Activated CD4-positive, alpha-beta T cell treated with anti-CD3 and anti-CD28 coated beads for 36 hours (primary cell): ENCODE results near the gene TRDN. TPM values are rescaled to one million over a fixed set of nuclear protein-coding genes. Genes with fewer than 3 reads are reported as not detected.
"Not testable (repeated sequence)": the region's sequence is repeated elsewhere in the genome, so short reads cannot be mapped to it uniquely, and the experiment has no call there.

ENCODE experiments used
- ATAC-seq: fragments of 200-7000 bp; cut with Tn5 transposase; one replicate; pipeline ENCODE4 v1.10.0; 2021; ENCODE audit warnings: mild to moderate bottlenecking, moderate library complexity
- CTCF ChIA-PET: fragments of 350-600 bp; sonication (Branson Sonifier 250); formaldehyde crosslinking; loops from one replicate; lab custom pipeline; 2021; ENCODE audit warnings: antibody characterized with exemption; lab: Charles Lee
- POLR2A ChIA-PET: fragments of 350-600 bp; sonication (Branson Sonifier 250); formaldehyde crosslinking; loops from one replicate; lab custom pipeline; 2021; ENCODE audit warnings: antibody characterized with exemption, inconsistent platforms; lab: Charles Lee
- DNase-seq: peaks from one replicate; pipeline ENCODE4 v3.0.0-alpha.2; 2020
- H3K27ac Mint-ChIP-seq: one replicate; pipeline ENCODE4 v1.8.0; 2021; ENCODE audit warnings: mixed read lengths
- H3K27me3 Mint-ChIP-seq: one replicate; pipeline ENCODE4 v1.8.0; 2021; ENCODE audit warnings: mixed read lengths
- H3K36me3 Mint-ChIP-seq: one replicate; pipeline ENCODE4 v1.8.0; 2021; ENCODE audit warnings: low read depth, mixed read lengths
- H3K4me1 Mint-ChIP-seq: one replicate; pipeline ENCODE4 v1.8.0; 2021; ENCODE audit warnings: mixed read lengths
- H3K4me3 Mint-ChIP-seq: one replicate; pipeline ENCODE4 v1.8.0; 2021; ENCODE audit warnings: mild to moderate bottlenecking, moderate library complexity, mixed read lengths
- H3K9me3 Mint-ChIP-seq: one replicate; pipeline ENCODE4 v1.8.0; 2021; ENCODE audit warnings: low read depth, mixed read lengths
- intact Hi-C, 2 experiments: fragments of 100-400 bp; cut with DNase I in 1 of 2; cut with micrococcal nuclease in 1 of 2; formaldehyde crosslinking; loops; one replicate each; pipeline versions ENCODE4 v1.14.2 to v1.15.1; 2022 to 2024; cut with DNase I, micrococcal nuclease
- total RNA-seq, 2 experiments: library from RNA; stranded (reverse); gene quantifications; one replicate each; pipeline ENCODE4 v1.2.3, GENCODE V29; 2021

The TRDN gene
- total RNA-seq, 2 experiments from 2014 or later, result not detected

DNA sequence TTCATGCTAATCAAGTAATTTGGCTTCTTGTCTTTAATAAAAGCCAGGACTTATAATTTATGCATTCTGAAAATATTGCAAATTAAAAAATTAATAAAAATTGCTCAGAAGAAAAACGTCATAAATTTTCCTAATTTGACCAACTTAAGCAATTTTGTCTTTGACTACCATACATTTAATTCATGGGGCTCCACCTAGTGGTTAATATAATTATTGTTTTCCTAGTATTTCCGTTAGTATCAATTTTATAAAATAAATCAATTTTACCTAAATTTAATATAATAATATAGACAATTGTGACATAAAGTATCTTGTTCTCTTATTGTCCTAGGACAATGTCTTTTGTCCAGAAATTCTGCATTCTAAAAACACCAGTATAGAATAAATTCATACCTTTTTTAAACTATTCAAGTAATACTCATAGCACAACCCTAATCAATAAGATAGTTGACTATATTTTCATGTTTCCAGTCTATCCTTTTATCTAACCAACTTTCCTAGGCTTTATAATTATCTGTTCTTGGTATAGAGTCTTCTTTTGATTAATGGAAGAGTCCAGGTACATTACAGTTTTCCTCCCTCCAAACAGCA, 319.9 kb downstream of the TRDN start:
- Mint-ChIP-seq H3K4me3 (no peak overlapping the region), H3K27me3 (peaks cover 3% of the 10 kb centered on the region), H3K9me3 (no peaks in the 10 kb centered on the region), H3K36me3 (no peaks in the 10 kb centered on the region), H3K27ac (no peak overlapping the region), H3K4me1 (no peaks in the 10 kb centered on the region)
- intact Hi-C loops, result loop anchor here (1.0 to 5.0 kb wide), 5 partner anchors 370 to 840 kb away; no protein-coding TSS in a partner anchor
- ATAC-seq (no peak), DNase-seq (no peak)
- ChIA-PET CTCF (interaction anchor here (0.7 to 1.3 kb wide), 2 partner anchors 448 to 583 kb away, joined by 3 to 5 read pairs; no protein-coding TSS in a partner anchor), POLR2A (no interaction called here)

GRCh38 chr6:123314459-123314858, 322.3 kb downstream of the TRDN start:
- DNase-seq, H3K27me3 Mint-ChIP-seq, H3K4me1 Mint-ChIP-seq, H3K4me3 Mint-ChIP-seq, H3K27ac Mint-ChIP-seq, POLR2A ChIA-PET, H3K9me3 Mint-ChIP-seq, ATAC-seq, H3K36me3 Mint-ChIP-seq, intact Hi-C loops: not testable (repeated sequence)
- CTCF ChIA-PET, result interaction anchor here (0.7 kb wide), 1 partner anchor 586 kb away, joined by 3 read pairs; no protein-coding TSS in a partner anchor

DNA sequence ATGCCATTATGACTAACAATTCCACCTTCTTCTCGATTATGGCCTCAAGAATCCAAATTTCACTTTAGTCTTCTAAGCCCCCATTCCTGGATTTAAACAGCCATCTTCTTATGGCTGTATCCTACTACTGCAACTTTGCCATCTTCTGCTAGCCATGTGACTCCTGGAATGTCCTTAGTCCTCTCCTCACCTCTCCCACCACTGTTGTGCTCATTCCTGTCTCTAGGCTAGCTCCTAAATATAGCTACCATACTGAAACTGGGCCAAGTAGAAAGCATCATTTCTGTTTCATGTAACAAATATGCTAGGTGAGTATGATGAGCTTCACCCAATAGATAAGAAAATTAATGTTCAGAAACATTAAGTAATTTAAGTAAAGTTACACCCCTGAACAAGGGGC, 327.6 kb downstream of the TRDN start:
- ChIA-PET CTCF (no interaction called here), POLR2A (no interaction called here)
- Mint-ChIP-seq H3K4me3 (no peak overlapping the region), H3K4me1 (no peaks in the 10 kb centered on the region), H3K36me3 (no peaks in the 10 kb centered on the region), H3K27ac (no peak overlapping the region), H3K9me3 (no peaks in the 10 kb centered on the region), H3K27me3 (peaks cover 2% of the 10 kb centered on the region)
- intact Hi-C loops, result no loop called here
- no peak for DNase-seq
- no peak for ATAC-seq

GRCh38 chr6:123306334-123306733, 330.4 kb downstream of the TRDN start:
- ChIA-PET CTCF (interaction anchor here (0.6 kb wide), 1 partner anchor 444 kb away, joined by 3 read pairs; no protein-coding TSS in a partner anchor), POLR2A (no interaction called here)
- DNase-seq, result no peak
- H3K4me1 Mint-ChIP-seq, result no peaks in the 10 kb centered on the region
- H3K36me3 Mint-ChIP-seq, result no peaks in the 10 kb centered on the region
- H3K4me3 Mint-ChIP-seq, result no peak overlapping the region
- peaks cover 2% of the 10 kb centered on the region for H3K27me3 Mint-ChIP-seq
- intact Hi-C loops, result no loop called here
- no peak for ATAC-seq
- no peaks in the 10 kb centered on the region for H3K9me3 Mint-ChIP-seq
- H3K27ac Mint-ChIP-seq, result no peak overlapping the region

DNA sequence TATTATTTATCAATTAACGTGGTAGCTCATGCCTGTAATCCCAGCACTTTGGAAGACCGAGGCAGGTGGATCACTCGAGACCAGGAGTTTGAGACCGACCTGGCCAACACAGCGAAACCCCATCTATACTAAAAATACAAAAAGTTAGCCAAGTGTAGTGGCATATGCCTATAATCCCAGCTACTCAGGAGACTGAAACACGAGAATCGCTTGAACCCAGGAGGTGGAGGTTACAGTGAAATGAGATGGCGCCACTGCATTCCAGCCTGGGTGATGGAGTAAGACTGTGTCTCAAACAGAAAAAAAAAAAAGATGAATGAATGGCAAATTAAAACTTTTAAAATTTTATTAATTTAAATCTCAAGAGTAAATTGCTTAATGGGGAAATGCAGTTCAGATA, 341.1 kb downstream of the TRDN start:
- Mint-ChIP-seq H3K9me3 (peaks cover 2% of the 10 kb centered on the region), H3K4me3 (no peak overlapping the region), H3K4me1 (no peaks in the 10 kb centered on the region), H3K27ac (no peak overlapping the region), H3K27me3 (no peaks in the 10 kb centered on the region), H3K36me3 (no peaks in the 10 kb centered on the region)
- CTCF ChIA-PET, result no interaction called here
- POLR2A ChIA-PET, result no interaction called here
- intact Hi-C loops, result no loop called here
- DNase-seq, result no peak
- no peak for ATAC-seq

- ChIA-PET POLR2A (no interaction called here), CTCF (no interaction called here)
- no peak overlapping the region for H3K4me3 Mint-ChIP-seq
- no peak overlapping the region for H3K27ac Mint-ChIP-seq
- peaks cover 2% of the 10 kb centered on the region for H3K9me3 Mint-ChIP-seq
- H3K36me3 Mint-ChIP-seq, result no peaks in the 10 kb centered on the region
- no peak for DNase-seq
- no peaks in the 10 kb centered on the region for H3K27me3 Mint-ChIP-seq
- ATAC-seq, result no peak
- H3K4me1 Mint-ChIP-seq, result no peaks in the 10 kb centered on the region
- intact Hi-C loops, result no loop called here
Measured at GRCh38 chr6:123295181-123295580, 341.6 kb downstream of the TRDN start.

DNA sequence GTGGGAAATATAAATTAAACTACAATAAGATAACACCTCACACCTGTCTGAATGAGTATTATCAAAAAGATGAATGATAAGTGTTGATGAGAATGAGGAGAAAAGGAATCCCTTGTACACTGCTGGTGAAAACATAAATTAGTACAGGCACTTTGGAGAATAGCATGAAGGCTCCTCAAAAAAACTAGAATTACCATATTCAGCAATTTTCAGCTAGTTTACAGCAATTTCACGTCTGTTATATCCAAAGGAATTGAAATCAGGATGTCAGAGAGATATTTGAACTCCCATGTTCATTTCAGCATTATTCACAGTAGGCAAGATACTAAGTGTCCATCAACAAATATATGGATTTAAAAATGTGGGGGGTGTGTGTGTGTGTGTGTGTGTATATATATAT, 348.1 kb downstream of the TRDN start:
- H3K4me3 Mint-ChIP-seq, result no peak overlapping the region
- DNase-seq (no peak), ATAC-seq (no peak)
- POLR2A ChIA-PET, result no interaction called here
- H3K4me1 Mint-ChIP-seq, result no peaks in the 10 kb centered on the region
- CTCF ChIA-PET, result interaction anchor here (0.6 kb wide), 1 partner anchor 128 kb away, joined by 4 read pairs; no protein-coding TSS in a partner anchor
- peaks cover 5% of the 10 kb centered on the region for H3K9me3 Mint-ChIP-seq
- intact Hi-C loops, result no loop called here
- no peaks in the 10 kb centered on the region for H3K27me3 Mint-ChIP-seq
- H3K27ac Mint-ChIP-seq, result no peak overlapping the region
- no peaks in the 10 kb centered on the region for H3K36me3 Mint-ChIP-seq

DNA sequence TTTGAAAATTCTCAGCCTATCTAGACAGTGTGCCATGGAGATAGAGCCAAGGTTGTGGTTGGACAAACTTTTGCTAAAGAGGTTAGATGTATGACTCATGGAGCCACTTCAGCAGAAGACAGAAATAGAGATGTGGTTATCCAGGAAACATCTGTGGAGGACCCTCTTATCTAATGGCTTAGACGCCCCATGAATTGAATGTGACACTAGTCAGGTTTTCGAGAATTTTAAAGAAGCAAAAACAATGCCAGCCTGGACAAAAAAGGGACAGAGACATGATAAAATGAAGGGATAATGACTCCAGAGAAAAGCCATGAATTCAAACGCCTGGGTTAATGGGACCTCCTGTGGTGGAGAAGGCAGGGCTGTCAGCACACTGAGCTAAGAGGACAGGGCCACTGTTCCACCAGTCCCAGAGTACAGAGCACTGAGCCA, 360.2 kb downstream of the TRDN start:
- intact Hi-C loops, result no loop called here
- ATAC-seq, result no peak
- POLR2A ChIA-PET, result no interaction called here

GRCh38 chr6:123263981-123264380, 372.8 kb downstream of the TRDN start:
- no peak for DNase-seq
- no peaks in the 10 kb centered on the region for H3K27me3 Mint-ChIP-seq
- no peak for ATAC-seq
- H3K36me3 Mint-ChIP-seq, result no peaks in the 10 kb centered on the region
- no peak overlapping the region for H3K27ac Mint-ChIP-seq
- intact Hi-C loops, result no loop called here
- ChIA-PET CTCF (no interaction called here), POLR2A (no interaction called here)
- peaks cover 2% of the 10 kb centered on the region for H3K9me3 Mint-ChIP-seq
- H3K4me1 Mint-ChIP-seq, result no peaks in the 10 kb centered on the region
- no peak overlapping the region for H3K4me3 Mint-ChIP-seq

More for the DNA sequence above, 360.2 kb downstream of the TRDN start:
- DNase-seq, result no peak
- Mint-ChIP-seq H3K27me3 (no peaks in the 10 kb centered on the region), H3K4me3 (no peak overlapping the region), H3K27ac (no peak overlapping the region), H3K9me3 (no peaks in the 10 kb centered on the region), H3K36me3 (no peaks in the 10 kb centered on the region), H3K4me1 (no peaks in the 10 kb centered on the region)
- CTCF ChIA-PET, result no interaction called here

GRCh38 chr6:123240626-123241025, 396.1 kb downstream of the TRDN start:
- DNase-seq (no peak), ATAC-seq (no peak)

DNA sequence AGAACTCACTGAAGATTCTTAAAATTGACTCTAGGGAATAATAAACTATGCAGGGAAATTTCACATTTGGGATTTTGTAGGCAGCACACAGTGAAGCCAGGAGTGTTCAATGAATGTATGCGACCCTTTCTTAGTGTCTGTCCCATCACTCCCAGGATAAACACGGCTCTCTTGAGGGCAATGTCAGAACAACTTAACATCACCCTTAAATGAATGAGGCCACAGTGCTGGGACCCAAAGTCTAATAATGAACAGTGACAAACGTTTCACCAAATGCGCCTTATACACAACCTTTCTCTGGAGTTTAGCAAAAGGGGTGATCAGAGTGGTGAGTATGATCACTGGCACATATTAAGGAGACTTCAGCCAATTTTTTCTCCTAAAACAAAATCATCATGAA, 403.4 kb downstream of the TRDN start:
- Mint-ChIP-seq H3K4me1 (no peaks in the 10 kb centered on the region), H3K4me3 (no peak overlapping the region), H3K27me3 (no peaks in the 10 kb centered on the region), H3K27ac (no peak overlapping the region), H3K36me3 (no peaks in the 10 kb centered on the region), H3K9me3 (no peaks in the 10 kb centered on the region)
- ChIA-PET CTCF (interaction anchor here (1.5 kb wide), 1 partner anchor 17 kb away, joined by 3 read pairs; no protein-coding TSS in a partner anchor), POLR2A (no interaction called here)
- intact Hi-C loops, result no loop called here
- DNase-seq (no peak), ATAC-seq (no peak)

More at GRCh38 chr6:123240626-123241025, 396.1 kb downstream of the TRDN start:
- H3K36me3 Mint-ChIP-seq, result no peaks in the 10 kb centered on the region
- H3K9me3 Mint-ChIP-seq, result peaks cover 16% of the 10 kb centered on the region
- no peak overlapping the region for H3K27ac Mint-ChIP-seq
- H3K4me3 Mint-ChIP-seq, result no peak overlapping the region
- CTCF ChIA-PET, result no interaction called here
- intact Hi-C loops, result no loop called here
- POLR2A ChIA-PET, result no interaction called here
- H3K4me1 Mint-ChIP-seq, result no peaks in the 10 kb centered on the region
- no peaks in the 10 kb centered on the region for H3K27me3 Mint-ChIP-seq

- POLR2A ChIA-PET, DNase-seq, H3K4me3 Mint-ChIP-seq, H3K36me3 Mint-ChIP-seq, H3K27me3 Mint-ChIP-seq, H3K4me1 Mint-ChIP-seq, ATAC-seq, intact Hi-C loops, CTCF ChIA-PET, H3K9me3 Mint-ChIP-seq, H3K27ac Mint-ChIP-seq: not testable (repeated sequence)
Measured at GRCh38 chr6:123227789-123228188, 409.0 kb downstream of the TRDN start.
